Left forelimb (tissue), 1 donor: ENCODE results near the gene TBC1D30.
"Not testable (repeated sequence)": the region's sequence is repeated elsewhere in the genome, so short reads cannot be mapped to it uniquely, and the experiment has no call there.

Experiments used
- DNase-seq: peaks from one replicate; pipeline ENCODE4 v3.0.0-alpha.2; 2018; ENCODE audit warnings: low spot score

The TBC1D30 gene, protein sequence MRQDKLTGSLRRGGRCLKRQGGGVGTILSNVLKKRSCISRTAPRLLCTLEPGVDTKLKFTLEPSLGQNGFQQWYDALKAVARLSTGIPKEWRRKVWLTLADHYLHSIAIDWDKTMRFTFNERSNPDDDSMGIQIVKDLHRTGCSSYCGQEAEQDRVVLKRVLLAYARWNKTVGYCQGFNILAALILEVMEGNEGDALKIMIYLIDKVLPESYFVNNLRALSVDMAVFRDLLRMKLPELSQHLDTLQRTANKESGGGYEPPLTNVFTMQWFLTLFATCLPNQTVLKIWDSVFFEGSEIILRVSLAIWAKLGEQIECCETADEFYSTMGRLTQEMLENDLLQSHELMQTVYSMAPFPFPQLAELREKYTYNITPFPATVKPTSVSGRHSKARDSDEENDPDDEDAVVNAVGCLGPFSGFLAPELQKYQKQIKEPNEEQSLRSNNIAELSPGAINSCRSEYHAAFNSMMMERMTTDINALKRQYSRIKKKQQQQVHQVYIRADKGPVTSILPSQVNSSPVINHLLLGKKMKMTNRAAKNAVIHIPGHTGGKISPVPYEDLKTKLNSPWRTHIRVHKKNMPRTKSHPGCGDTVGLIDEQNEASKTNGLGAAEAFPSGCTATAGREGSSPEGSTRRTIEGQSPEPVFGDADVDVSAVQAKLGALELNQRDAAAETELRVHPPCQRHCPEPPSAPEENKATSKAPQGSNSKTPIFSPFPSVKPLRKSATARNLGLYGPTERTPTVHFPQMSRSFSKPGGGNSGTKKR

GRCh38 chr12:64824500-64825142 lies at the start of gene TBC1D30:
Gene TBC1D30 (plus strand): TSS chr12:64824647. CDS start chr12:64824880, 233 bp downstream.
- no peak for DNase-seq

- not testable (repeated sequence) for DNase-seq
These were observed 49.2 kb upstream of the TBC1D30 start for GRCh38 chr12:64775147-64775736.

- DNase-seq: no peak
These were observed 45.0 kb upstream of the TBC1D30 start for GRCh38 chr12:64779354-64779974.

GRCh38 chr12:64780132-64780530 lies 44.3 kb upstream of the TBC1D30 start:
- DNase-seq: no peak

- DNase-seq: no peak
These were observed 43.7 kb upstream of the TBC1D30 start for GRCh38 chr12:64780531-64781279.

DNA sequence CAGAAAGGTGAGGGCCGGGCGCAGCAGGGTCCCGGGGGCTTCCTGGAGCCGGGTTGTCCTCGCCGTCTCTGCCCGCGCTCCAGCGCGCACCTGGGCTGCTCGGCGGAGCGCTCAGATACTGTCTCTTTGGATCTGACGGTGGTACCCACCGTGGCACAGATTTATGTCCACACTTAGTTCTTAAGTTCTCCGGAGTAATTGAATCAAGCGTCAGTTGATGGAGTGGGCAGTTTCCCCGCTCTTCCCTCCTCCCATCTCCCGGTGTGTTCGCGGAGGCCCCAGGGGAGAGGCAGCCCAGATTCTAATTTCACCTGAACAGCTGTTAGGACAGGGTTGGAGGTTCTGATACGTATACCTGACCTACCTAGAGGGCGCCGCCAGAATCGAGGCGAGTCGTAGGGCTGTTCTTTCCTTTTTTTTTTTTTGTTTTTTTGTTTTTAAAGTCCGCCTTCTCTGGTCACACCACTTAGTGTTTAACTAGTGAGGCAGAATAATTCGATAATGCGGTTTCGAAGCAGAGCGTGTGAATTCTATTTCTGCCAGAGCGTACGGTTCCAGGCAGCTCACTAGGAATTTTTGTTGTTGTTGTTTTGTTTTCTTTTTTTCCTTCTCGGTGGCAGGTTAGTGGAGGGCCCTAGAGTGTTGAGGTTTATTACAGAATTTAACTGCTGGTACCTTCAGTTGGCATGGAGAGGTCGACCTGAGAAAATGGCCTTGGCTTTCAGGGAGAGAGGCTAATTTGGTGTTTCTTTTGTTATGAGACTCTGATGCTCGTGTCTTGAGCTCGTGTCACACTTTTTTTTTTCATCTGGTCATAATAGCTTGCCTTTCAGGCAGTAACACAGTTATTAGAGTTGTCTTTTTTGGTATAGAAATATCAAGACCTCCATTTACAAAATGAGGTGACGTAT lies 42.9 kb upstream of the TBC1D30 start:
- no peak for DNase-seq

DNA sequence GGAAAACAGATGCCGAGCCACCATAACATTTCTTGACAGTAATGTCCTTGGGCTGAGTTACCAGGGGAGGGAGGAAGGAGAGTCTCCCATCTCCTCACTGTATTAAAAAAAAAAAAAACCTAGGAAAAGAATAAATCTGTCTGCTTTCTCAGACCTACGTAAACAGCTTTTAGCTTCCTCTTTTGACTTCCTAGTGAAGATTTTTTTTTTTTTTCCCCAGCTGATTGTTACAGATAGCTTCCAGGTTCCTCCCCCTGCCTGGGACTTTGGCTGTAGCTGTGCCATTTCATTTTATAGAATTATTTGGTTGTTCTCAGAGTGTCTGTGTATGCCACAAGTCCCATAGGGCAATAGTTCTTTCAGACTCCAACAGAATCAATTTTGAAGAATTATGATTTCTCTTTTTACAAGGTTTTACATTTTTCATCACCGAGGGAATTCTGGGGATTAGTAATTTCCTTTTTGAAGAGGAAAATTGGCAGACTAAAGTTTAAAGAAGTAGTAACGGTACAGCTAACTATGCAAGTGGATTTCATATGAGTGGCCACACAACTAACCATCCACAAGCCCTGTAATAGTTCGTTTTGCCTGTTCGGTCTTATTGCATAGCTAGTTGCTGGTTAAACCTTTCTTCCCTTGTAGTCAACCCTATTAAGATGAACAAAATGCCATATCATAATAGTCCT lies 42.1 kb upstream of the TBC1D30 start:
- DNase-seq: no peak

DNA sequence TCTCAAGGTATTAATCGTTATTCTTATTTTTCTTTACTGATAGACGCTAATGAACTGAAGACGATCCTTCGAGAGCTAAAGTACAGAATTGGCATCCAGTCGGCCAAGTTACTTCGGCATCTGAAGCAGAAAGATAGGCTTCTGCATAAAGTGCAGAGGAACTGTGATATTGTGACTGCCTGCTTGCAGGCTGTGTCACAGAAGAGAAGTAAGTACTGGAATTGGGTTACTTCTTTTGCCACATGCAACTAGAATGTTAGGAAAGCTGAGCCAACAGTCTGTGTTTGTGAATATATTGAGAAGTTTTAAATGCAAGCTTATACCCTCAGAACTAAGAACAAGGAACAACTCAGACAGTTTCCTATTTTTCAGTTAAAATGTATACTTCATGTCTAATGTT lies 38.6 kb upstream of the TBC1D30 start:
- DNase-seq: no peak

- no peak for DNase-seq
These were observed 34.3 kb upstream of the TBC1D30 start for GRCh38 chr12:64790166-64790565.

GRCh38 chr12:64791036-64791435 lies 33.4 kb upstream of the TBC1D30 start:
- no peak for DNase-seq

DNA sequence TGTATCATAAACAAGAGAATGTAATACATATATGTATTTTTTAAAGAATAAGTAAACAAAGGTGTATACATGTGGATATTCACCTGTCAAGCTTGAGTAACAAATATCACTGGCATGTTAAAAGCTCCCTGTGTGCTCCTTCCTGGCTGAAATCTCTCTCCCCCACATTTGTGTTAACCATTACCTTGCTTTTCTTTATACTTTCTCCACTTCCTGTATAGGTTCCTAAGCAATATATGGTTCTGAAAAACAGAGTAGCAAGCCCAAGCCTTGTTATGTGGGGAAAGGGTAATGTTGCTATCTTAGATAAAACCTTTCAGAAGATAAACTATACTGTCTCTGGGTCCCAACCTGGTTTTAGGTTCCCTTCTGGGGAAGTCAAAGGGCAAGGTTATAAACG lies 32.3 kb upstream of the TBC1D30 start:
- DNase-seq: no peak

GRCh38 chr12:64793610-64794009 lies 30.8 kb upstream of the TBC1D30 start:
- DNase-seq: no peak

DNA sequence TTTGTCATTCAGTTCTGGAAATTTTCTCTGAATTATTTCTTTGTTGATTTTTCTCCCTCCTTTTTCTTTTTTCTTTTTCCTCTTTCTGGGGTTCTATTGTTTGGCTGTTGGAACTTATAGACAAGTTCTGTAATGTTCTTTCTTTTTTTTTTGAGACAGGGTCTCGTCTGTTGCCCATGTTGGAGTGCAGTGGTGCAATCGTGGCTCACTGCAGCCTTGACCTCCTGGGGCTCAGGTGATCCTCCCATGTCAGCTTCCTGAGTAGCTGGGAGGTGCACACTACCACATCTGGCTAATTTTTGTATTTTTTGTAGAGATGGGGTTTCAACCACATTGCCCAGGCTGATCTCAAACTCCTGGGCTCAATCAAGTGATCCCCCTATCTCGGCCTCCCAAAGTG lies 30.1 kb upstream of the TBC1D30 start:
- DNase-seq: no peak

GRCh38 chr12:64796205-64796845 lies 28.1 kb upstream of the TBC1D30 start:
- DNase-seq: no peak

- DNase-seq: no peak
These were observed 27.3 kb upstream of the TBC1D30 start for GRCh38 chr12:64797156-64797555.

DNA sequence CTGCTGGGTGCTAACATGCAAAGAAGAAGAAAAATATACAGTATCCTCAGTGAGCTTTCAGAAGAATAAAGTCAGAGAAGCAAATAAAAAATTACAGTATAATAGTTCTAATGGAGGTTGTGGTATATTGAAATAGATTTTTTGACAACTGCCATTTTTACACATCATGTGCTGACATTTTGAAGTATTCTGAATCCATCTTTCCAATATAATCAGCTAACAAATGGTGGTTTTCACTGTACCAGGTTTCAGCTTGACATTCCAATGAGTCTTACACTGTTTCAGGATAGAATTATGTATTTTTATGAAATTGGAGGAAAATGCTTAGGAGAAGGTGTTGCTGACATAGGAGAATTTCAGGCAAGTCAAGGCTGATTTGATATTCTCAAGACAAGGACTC lies 26.3 kb upstream of the TBC1D30 start:
- DNase-seq: no peak

DNA sequence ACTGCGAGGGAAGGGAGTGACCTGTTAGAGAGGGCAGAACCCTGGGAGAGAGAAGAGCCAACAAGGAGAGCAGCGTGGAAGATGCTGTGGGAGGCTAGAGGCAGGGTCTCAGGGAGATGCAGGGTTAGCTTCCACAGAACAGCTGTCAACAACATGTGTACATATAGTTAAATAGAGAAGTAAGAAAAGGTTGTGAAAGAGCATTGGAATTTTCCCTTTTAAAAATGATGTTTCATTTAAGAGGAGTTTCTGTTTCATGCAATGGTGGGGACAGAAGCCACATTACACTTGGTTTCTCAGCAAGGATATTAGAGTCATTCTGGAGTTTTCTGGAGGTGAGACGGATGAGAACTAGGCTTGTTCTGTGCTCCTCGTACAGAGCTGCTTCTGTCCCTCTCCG lies 23.8 kb upstream of the TBC1D30 start:
- no peak for DNase-seq

DNA sequence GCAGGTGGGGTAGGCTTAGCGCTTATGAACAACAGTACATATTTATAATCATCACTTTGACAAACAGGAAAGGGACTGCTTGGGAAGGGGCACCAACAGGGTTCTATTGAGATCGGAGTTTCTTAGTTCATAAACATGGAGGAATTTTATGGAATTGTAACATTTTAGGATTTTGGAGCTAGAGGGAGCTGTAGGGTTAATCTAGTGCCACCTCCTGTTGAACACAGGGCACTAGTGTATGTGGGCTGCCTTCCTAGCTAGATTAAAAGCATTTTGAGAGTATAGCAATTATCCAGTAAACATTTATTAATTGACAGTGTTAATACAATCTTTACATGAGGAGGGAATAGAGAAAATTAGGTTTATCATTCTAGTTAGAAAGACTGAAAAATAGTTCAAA lies 23.1 kb upstream of the TBC1D30 start:
- DNase-seq: no peak

DNA sequence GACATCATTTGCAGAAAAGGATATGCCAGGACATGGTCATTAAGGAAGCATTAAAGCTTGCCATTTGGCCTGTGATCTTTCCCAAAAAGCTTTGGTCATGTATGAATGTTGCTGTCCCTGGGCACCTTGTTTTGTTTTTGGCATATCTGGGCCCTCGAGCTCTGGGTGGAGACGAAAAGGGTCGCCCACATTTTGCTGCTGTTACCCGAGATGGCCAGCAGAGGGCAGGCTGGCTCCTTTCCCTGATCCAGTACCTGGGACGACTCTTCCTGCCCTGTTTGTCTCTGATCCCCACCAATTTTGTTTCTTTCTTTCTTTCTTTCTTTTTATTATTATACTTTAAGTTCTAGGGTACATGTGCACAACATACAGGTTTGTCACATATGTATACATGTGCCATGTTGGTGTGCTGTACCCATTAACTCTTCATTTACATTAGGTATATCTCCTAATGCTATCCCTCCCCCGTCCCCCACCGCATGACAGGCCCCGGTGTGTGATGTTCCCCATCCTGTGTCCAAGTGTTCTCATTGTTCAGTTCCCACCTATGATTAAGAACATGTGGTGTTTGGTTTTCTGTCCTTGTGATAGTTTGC lies 22.2 kb upstream of the TBC1D30 start:
- DNase-seq: not testable (repeated sequence)
